Hematopoietic multipotent progenitor cell treated with erythropoietin and hydrocortisone succinate and interleukin-3 and kit ligand, for 6 days (in vitro differentiated cells): ENCODE measurements around the gene SHANK1.

Source experiments
- DNase-seq: peaks from one replicate; pipeline ENCODE4 v3.0.0-alpha.2; 2015

Gene SHANK1

DNA sequence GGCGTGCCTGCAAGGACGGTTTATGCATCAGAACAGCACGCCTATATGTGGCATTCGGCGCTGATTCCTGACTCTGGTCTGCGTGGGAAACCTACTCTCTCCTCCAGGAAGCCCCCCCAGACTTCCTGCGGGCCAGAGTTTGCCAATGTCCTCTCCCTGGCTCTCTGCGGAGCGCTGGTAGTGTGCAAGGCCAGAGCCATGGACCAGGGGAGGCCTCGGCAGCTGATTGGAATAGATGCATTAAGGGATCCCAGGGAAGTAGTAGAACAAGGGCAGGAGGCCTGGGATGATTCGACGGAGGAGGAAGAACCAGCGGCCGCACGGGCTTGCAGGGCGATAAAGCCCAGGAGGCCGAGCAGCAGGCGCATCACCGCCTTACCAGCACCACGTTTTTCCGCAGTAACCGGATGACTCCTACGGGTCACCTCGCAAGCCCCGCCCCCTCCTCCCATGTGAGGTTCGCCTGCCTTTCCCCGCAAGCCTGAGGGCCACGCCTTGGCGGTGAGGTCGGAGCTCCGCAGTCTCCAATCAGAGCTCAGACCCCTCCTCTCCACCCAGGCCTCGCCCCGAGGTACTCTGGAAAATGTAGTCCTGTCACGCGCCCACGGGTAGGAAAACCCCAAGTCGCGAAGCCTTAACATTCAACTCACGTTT is 8.6 kb upstream of the SHANK1 start:
- DNase-seq: peak; percentile 96

DNA sequence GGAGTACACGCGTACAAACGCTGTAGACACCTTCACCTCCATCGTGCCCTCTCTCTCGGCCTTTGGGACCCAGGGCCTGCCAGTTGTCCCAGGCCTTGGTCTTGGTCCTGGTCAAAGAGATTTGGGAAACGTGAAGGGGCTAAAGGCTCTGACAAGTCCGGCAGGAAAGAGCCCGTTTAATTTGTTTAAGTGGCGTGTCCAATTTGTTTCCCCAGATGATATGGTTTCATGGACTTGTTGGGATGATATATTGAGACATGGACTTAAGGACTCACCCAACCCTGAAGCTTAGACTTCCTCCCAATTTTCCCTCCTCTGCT is 6.3 kb upstream of the SHANK1 start:
- no peak for DNase-seq

DNA sequence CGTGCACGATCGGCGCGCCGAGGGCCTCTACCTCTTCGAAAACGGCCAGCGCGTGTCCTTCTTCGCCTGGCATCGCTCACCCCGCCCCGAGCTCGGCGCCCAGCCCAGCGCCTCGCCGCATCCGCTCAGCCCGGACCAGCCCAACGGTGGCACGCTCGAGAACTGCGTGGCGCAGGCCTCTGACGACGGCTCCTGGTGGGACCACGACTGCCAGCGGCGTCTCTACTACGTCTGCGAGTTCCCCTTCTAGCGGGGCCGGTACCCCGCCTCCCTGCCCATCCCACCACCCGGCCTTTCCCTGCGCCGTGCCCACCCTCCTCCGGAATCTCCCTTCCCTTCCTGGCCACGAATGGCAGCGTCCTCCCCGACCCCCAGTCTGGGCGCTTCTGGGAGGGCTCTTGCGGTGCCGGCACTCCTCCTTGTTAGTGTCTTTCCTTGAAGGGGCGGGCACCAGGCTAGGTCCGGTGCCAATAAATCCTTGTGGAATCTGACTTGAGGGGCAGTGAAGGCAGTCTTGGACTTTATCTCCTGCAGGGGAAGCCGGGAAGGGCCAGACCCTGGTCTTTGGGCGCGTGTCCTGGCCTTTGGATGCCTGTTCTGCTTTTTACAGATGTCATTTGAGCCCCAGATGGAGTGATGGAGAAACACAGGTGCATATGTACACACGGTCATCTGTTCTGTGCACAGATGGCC is 5.8 kb upstream of the SHANK1 start:
- DNase-seq: no peak

DNA sequence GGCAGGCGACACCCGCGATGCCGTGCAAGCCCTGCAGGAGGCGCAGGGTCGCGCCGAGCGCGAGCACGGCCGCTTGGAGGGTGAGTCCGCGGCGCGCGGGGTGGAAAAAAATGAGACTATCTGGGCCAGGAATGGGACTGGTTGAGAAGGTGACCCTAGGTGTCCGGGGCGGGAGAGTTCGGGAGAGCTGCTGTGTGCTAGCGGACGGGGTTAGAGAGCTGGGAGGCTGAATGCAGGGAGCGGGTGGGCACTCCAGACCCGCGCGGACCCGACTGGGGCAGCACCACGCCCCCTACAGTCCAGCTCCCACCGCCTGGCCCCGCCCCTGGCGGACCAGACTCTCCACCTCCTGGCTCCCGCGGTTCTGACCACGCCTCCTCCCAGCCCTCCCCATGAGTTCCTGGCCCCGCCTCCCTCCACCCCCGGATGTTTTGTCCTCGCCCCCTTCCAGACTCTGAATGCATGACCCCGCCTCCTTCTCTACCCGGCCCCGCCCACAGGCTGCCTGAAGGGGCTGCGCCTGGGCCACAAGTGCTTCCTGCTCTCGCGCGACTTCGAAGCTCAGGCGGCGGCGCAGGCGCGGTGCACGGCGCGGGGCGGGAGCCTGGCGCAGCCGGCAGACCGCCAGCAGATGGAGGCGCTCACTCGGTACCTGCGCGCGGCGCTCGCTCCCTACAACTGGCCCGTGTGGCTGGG is 5.1 kb upstream of the SHANK1 start:
- peak; percentile 100 for DNase-seq

DNA sequence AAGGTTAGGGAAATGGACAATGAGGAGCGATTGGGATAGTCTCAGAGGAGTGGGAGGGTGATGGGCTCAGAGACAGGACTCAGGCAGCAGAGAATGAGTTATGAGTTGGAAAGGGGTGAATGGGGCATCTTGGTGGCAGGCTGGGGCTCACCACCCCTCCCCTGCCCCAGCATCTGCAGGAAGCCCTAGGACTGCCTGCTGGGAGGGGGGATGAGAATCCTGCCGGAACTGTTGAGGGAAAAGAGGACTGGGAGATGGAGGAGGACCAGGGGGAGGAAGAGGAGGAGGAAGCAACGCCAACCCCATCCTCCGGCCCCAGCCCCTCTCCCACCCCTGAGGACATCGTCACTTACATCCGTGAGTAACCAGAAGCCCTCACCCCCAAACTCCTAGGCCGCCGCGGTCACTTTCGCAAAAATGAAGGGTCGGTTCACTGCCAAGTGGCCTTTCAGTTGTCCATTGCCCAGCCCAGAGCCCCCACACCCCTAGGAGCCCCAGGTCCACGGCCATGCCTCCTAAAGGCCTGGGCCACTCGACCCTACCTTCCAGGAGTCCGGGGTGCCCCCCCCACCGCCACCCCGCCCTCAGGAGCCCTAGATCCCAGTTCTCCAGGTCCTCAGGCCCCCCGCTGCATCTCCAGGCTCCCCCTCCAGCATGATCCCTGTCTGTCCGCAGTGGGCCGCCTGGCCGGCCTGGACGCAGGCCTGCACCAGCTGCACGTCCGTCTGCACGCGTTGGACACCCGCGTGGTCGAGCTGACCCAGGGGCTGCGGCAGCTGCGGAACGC is 4.3 kb upstream of the SHANK1 start:
- no peak for DNase-seq

DNA sequence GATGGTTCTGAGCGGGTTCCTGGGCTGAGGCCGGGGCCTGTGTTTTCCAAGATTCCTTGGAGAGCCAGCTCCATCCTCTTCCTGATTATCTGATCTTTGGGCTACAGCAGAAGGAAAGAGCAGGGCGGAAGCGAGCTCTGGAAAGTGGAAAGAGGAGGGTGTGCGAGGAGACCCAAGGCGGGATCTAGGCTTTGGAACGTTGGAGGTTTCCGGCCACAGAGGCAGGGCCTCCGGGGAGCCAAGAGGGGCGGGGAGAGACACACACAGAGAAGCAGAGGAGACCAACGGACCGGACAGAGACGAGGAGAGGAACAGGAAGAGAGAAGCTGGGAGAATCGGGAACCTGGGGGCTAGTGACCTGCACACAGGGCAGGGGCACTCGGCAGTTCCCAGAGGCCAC is 3.5 kb upstream of the SHANK1 start, which contains the start of gene CLEC11A:
CLEC11A (plus strand) TSS at position 296 of the 400 bp plus-strand sequence. CDS start 162 bp downstream, outside the sequence.
- peak; percentile 58 for DNase-seq

DNA sequence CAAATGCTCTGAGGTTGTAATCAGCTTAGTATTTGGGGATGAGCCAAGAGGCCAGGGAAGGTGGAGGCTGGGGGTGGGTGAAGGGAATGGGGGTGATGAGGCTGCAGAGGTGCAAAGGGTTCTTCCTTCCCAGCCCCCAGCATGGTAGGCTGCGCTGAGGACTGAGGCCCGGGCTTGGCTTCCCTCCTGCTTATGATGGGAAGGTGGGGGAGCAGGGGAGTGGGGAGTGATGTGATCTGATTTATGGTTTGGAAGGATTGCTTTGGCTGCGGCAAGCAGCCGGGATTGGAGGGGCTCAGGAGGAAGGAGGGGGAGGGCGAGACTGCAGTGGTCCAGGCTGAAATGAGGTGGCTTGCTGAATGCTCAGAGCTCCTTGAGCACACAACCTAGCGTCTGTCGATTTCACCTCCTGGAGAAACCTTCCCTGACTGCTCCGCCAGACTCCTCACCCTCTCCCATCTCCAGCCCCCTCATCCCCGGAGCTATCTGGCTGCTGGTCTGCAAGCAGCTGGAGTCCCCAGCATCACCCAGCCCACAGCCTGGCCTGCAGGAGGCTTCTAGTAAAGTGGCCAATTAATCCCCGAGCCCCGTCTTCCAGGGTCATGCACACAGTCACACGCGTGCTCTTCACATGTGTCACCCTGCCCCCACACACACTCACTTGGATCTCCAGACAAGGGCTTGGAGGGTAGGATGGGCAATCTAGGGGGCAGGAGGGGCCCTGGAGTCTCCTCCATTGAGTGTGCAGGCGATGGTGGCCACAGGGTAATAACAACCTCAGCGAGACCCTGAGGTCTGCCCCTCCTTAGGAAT is 2.8 kb upstream of the SHANK1 start:
- no peak for DNase-seq

DNA sequence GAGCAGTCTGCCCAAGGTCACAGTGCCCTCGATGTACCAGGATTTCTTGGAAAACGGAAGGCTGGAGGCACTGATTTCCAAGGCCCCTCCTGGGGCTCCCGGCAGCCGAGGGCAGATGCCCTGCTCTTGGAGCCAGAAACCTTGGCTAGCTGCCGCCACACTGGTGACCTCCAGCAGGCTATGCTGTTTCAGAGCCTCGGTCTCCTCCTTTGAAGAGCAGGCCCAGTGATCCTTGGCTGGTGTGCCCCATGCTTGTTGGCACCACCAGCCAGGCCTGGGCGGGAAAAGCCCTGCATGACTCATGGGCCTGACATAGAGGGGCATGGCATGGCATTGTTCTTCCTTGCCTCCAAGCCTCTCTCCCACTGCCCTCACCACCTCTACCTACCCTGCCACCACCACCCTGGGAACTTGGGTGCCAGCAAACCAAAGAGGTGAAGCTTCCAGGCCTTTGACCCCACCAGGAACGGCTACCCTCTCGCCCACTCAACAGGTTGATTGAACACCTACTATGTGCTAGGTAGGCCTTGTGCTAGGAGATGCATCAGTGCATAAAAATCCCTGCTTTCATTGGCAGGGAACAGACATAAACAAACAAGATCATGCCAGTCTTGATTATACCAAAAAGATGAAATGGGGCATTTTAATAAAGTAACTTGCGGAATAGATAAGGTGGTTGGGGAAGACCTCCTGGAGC is 2.0 kb upstream of the SHANK1 start:
- no peak for DNase-seq

DNA sequence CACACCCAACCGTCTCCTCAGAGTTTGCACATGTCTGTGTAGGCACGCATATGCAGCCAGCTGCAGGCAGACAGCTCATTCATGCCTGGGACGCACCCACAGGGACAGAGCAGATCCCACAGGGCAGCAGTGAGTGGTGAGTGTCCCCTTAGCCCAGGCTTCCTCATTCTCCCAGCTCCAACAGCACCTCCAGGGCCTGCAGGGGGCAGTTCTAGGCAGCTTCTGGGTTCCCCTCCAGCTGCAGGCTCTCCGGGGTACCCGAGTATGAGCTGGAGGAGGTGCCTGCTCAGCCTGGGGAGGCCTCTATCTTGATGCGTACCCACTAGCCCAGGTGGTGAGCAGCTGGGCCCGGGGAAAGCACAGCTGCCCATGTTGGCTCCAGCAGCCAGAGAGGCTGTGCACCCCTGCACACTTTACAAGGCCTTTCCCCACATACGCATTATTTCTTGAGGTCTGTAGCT is 1.3 kb upstream of the SHANK1 start:
- peak; percentile 57 for DNase-seq

DNA sequence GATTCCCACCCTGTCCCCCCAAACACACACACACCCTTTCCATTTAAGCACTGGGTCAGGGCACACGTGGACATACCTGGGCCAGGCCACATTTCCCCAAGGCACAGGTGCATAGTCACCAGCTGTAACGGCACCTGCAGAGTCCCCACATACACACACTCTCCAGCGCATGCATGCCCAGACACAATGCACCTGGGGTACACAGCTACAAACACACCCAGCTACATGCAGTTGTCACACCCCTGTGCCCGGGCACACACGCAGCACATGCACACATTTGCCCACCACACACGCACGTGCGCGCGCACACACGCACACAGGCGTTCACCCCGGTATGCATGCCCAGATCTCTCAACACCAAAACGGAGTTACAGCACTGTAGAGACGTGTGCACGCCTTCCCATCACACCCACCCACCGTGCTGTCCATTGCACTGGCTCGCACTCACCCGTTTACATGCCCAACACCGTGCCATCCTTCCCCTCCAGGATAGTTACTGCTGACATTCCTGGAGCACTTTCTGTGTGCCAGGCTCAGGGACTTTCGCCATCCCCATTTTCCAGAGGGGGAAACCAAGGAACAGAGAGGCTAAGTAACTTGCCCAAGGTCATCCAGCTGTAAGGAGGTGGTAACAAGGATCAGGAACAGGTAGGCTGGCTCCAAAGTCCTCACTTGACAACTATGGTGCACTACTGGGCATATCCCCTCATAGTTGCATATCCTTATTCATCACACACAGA is 749 bp upstream of the SHANK1 start:
- no peak for DNase-seq

DNA sequence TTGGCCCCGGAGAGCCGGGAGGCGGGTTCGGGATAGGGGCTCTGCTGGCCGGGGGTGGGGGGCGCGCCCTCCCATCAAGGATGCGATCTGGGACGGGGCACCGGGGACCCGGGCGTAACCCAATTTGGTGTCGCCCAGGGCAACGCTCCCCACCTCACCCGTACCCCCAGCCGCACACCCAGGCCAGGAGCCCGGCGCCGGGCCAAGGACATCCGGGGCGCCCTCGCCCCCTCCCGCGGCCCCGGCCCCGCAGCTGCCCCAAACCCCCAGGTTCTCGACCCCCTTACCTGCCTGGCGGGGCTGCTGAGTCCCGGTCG is 525 bp downstream of the SHANK1 start:
- DNase-seq: no peak

DNA sequence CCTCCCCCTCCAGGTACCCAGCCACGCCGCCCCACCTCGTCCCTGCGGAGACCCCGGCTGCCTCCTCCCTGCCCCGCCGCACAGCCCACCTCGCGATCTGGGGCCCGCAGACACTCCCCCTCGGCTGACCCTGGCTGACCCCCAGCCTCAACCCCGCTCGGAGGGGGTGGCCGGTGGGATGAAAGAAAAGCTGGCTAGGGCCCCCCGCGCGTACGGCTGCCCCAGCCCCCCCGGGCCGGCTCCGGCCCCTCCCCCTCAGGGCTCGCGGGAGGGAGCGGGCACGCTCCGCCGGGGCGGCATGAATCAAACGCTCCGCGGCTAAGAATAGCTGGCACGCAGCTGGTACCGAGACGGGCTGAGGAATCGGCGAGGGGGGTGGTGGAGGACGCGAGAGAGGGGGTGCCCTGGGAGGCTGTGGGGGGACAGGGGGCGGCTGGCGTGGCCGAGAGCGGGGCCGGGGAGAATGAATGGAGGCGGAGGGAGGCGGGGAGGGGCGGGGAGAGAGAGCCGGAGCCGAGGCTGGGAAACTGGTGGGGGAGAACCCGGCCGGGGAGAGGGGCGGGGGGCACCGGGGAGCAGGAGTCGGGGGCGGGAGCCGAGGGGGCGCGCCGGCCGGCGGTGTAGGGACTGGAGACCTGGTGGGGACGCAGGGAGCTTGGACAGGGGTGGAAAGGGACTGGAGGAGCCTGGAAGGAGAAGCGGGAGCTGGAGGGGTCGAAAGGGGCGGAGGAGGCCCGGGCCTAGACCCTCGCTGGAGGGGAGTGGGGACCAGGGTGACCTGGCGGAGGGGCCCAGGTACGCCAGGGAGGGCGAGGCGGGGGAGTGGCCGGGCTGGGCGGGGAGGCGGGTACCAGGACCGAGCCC is 1.1 kb downstream of the SHANK1 start:
- DNase-seq: no peak

DNA sequence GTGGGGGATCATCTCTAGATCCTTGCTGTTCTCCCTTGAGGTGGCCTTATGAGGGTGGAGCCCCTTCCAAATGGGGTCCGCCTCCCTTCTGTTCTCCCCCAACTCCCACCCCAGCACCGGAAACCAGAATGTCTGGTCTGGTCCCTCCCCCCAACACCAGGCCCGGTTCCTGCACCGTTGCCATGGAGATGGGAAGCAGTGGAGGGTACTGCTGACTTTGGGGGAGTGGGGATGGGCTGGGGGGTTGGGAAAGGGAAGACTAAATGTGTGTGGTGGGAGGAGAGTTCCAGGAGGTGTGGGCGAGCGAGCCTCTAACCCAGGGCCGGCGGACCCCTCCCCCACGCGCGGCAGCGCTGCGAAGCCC is 1.7 kb downstream of the SHANK1 start:
- DNase-seq: no peak

DNA sequence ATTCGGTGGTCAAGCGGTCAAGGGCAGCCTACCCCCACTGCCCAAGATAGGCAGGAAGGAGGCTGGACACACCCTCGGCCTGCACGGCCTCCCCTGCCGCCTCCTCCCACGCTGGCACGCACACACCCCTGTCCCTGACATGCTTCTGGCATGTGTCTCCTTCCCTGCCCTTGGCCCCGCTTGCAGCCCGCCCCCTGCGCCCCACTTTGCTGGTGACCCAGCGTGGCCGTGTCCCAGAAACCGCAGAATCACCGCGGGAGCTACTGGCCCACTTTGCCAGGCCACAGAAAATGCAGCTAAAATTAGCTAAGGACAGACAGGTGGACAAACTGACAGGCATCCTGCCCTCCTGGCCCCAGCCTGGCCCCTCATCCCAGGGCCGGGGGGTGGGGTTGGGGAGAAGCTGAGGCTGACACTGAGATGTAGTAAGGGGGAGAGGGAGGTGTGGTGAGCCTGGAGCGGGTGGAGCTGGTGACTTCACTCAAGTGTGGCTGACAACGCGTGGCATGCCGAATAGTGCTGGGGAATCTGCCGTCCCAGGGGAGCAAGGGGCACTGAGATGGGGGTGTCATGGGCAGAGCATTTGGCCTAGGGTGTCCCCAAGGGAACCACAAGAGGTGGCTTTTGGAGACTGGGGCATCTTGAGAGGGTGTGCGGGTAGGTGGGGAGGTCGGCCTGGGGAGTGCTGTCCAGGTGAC is 2.4 kb downstream of the SHANK1 start:
- no peak for DNase-seq

DNA sequence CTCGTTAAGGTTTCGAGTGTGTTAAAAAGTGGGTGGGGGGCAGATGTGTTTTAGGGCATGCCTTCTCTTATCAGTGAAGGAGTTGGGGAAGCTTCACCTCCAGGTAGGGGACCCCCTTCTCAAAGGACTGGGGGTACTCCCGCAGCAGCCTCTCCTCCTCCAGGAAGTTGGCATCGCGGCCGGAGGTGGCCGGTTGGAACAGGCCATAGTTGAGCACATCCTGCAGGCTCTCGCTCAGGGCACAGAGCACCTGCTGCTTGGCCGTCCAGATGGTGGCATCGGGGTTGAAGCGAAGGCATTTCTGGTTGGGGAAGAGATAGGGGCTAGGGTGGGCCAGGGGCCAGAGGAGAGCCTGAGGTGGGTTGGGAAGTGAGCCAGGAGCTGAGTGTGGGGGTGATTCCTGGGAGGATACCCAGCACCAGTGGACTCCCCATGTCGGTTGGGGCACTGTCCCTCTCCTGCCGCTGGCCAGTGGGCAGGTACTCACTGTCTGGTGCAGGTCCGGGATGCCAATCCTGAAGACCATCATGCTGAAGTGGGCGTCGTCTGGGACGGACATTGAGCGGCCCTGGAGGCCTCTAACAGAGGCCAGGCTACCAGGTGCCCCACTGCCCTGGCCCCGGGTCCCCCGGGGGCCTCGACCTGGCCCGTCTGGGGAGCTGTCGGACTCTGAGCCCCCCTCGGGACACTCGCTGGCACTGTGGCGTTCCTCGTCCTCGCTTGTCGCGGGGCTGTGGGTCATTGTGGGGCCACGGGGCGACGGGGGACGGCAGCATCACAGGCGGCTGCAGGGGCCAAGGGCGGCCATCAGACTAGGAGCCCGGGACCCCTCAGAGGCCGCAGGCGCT is 3.2 kb downstream of the SHANK1 start:
- DNase-seq: no peak

DNA sequence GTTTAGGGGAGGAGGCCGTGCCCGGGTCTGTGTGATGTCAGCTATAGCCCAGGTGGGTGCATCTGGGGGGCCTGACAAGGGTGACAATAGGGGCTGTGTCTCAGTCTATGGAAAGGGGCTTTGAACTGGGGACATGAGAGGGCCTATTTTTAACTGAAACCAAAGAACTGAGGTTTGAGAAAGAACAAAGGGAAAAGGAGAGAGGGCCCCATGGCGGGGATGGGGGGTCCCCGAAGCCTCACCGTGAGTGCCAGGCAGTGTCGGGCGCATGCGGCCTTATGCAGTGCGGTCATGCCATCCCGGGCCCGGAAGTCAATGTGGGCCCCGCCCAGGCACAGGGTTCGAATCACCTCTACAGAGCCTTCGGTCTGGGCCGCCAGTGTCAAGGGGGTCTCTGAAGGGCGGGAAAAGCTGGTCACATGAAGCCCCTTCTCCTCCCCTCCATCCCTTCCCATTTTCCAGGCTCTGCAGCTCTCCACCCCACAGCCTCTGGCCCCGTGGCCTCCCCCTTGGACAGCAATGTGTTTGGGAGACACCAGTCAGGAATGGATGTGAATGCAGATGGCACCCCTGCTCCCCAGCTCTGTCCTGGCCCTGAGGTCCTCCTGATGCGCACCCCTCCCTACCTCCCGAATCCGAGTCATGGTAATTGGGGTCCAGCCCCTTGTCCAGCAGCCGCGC is 5.9 kb downstream of the SHANK1 start:
- DNase-seq: no peak

DNA sequence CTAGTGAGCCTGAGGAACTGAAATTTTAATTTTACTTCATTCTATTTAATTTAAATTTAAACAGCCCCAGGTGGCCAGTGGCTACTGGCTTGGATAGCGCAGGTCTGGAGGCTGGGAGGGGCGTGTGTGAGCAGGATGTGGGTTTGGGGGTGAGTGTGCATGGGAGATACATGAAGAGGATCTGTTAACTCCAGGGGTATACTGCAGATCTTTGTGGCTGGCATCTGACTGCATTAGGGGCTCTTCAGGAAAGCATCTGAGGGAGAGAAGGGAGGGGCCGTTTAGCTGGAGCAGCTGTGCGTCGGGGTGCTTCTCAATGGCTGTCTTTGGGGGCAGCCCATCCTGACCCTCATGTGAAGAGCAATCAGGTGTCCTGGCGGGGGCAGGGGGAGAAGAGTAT is 6.8 kb downstream of the SHANK1 start:
- DNase-seq: peak; percentile 52

DNA sequence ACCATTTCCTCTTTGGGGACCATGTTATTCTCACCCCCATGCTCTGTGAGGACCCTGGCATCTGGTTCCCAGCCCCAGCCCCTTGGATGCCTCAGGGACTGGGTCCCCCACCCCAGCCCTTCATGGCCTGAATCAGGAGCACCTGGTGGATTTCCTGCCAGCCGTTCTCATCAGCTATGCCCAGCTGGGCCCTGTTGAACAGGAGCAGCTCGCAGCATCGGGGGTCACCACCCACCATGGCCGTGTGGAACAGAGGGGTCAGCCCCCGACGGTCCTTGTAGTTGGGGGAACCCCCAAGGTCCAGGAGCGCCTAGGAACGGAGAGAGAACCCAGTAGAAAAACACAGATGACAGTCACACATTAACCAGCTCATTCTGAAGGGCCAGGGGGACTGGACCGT is 7.8 kb downstream of the SHANK1 start:
- no peak for DNase-seq
